WTC11 (cell line): ENCODE results near the gene FBXO41.

Experiments
- CTCF ChIP-seq: fragments of 200-600 bp; IDR thresholded peaks from 2 replicates; pipeline ENCODE4 v1.8.0; 2022; ENCODE audit warnings: antibody characterized with exemption
- FOXK1 ChIP-seq: sonication (generic); formaldehyde crosslinking; IDR thresholded peaks from 2 replicates; pipeline ENCODE4 v1.8.0; 2022; ENCODE audit warnings: mild to moderate bottlenecking, moderate library complexity, missing genetic modification reagents
- MXD4 ChIP-seq: fragments of 250-450 bp; sonication (Bioruptor Pico); IDR thresholded peaks from 2 replicates; pipeline ENCODE4 v1.8.0; 2021; ENCODE audit warnings: mild to moderate bottlenecking, moderate library complexity, borderline replicate concordance
- NR2C2 ChIP-seq: sonication (generic); formaldehyde crosslinking; IDR thresholded peaks from 2 replicates; pipeline ENCODE4 v1.8.0; 2022; ENCODE audit warnings: mild to moderate bottlenecking, missing genetic modification reagents
- TF ChIP-seq, protein P1 (sequence below): sonication (generic); formaldehyde crosslinking; IDR thresholded peaks from 2 replicates; pipeline ENCODE4 v1.8.1; 2023; ENCODE audit warnings: mild to moderate bottlenecking, missing genetic modification reagents, borderline replicate concordance
- TF ChIP-seq, protein P2 (sequence below): sonication (generic); formaldehyde crosslinking; IDR thresholded peaks from 2 replicates; pipeline ENCODE4 v1.8.0; 2023; ENCODE audit warnings: missing genetic modification reagents

DNA sequence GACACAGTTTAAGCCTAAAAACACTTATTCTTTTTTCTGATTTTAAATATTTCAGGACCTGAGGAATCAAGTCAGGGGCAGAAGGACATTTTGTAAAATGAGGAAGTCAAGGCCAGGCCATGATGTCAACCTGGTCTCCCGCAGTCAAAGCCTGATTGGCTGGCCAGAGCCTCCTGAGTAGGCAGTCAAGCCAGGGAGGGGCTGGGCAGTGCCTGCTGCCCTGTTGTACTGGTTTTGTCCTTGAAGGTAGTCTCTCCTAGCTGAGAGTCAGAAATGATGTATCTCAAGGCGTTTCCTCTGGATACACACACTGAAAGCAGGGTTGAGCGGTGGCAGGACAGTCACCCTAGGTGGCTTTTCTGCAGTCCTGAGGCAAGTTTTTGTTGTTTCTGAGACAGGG lies 30.4 kb downstream of the FBXO41 start:
- TF ChIP-seq CTCF (no peak), FOXK1 (CRISPR knock-in tag) (no peak), MXD4 (no peak), NR2C2 (CRISPR knock-in tag) (no peak)
- TF ChIP-seq, protein P1, sequence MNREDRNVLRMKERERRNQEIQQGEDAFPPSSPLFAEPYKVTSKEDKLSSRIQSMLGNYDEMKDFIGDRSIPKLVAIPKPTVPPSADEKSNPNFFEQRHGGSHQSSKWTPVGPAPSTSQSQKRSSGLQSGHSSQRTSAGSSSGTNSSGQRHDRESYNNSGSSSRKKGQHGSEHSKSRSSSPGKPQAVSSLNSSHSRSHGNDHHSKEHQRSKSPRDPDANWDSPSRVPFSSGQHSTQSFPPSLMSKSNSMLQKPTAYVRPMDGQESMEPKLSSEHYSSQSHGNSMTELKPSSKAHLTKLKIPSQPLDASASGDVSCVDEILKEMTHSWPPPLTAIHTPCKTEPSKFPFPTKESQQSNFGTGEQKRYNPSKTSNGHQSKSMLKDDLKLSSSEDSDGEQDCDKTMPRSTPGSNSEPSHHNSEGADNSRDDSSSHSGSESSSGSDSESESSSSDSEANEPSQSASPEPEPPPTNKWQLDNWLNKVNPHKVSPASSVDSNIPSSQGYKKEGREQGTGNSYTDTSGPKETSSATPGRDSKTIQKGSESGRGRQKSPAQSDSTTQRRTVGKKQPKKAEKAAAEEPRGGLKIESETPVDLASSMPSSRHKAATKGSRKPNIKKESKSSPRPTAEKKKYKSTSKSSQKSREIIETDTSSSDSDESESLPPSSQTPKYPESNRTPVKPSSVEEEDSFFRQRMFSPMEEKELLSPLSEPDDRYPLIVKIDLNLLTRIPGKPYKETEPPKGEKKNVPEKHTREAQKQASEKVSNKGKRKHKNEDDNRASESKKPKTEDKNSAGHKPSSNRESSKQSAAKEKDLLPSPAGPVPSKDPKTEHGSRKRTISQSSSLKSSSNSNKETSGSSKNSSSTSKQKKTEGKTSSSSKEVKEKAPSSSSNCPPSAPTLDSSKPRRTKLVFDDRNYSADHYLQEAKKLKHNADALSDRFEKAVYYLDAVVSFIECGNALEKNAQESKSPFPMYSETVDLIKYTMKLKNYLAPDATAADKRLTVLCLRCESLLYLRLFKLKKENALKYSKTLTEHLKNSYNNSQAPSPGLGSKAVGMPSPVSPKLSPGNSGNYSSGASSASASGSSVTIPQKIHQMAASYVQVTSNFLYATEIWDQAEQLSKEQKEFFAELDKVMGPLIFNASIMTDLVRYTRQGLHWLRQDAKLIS (CRISPR knock-in tag): no peak
- TF ChIP-seq, protein P2, sequence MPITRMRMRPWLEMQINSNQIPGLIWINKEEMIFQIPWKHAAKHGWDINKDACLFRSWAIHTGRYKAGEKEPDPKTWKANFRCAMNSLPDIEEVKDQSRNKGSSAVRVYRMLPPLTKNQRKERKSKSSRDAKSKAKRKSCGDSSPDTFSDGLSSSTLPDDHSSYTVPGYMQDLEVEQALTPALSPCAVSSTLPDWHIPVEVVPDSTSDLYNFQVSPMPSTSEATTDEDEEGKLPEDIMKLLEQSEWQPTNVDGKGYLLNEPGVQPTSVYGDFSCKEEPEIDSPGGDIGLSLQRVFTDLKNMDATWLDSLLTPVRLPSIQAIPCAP (CRISPR knock-in tag): no peak
